HepG2 (cell line): ENCODE results near the gene BMERB1. TPM values are rescaled to one million over a fixed set of nuclear protein-coding genes. Genes with fewer than 3 reads are reported as not detected.
A peak's percentile ranks its signal among the peaks of the same experiment; 100 is the strongest.

ENCODE experiments used
- ATAC-seq: fragments of 200-7000 bp; cut with Tn5 transposase; 3 replicates; pipeline ENCODE4 v1.9.1; 2020; ENCODE audit warnings: mild to moderate bottlenecking, moderate library complexity
- BruUV-seq: library from RNA; stranded (reverse); fragments of 400-500 nt; replicated peaks from 2 replicates; lab custom pipeline; 2021; lab: Mats Ljungman, UMichigan
- CTCF ChIA-PET: fragments of 300-600 bp; formaldehyde crosslinking; extraction: SDS; loops from one replicate; lab custom pipeline; 2021; ENCODE audit warnings: low total read pairs, inconsistent platforms, low intra/inter-chr PET ratio; lab: Yijun Ruan, JAX
- POLR2A ChIA-PET: fragments of 350-600 bp; sonication (Branson Sonifier 250); formaldehyde crosslinking; loops from one replicate; lab custom pipeline; 2020; ENCODE audit warnings: antibody characterized with exemption, inconsistent platforms; lab: Yijun Ruan, JAX
- DNase-seq: peaks from one replicate; pipeline ENCODE4 v3.0.0-alpha.2; 2015; ENCODE audit warnings: low spot score
- FAIRE-seq: peaks from 3 replicates; lab custom pipeline; 2011; peaks lifted over from hg19 to GRCh38; lab: Jason Lieb, UNC
- H2AFZ ChIP-seq: one replicate; pipeline ENCODE4 v1.6.1; 2011; ENCODE audit warnings: low read length, inconsistent platforms
- H3K27ac ChIP-seq: fragments of 300-600 bp; 3 replicates; pipeline ENCODE4 v1.8.0; 2011; ENCODE audit warnings: mixed run types, mild to moderate bottlenecking, mixed read lengths, low read length, inconsistent platforms; ENCODE audit not compliant: insufficient read depth; ENCODE audit errors: extremely low read length
- H3K27me3 ChIP-seq, 2 experiments: fragments of 200-600 bp in 1 of 2; 2 replicates in 1 of 2; 3 replicates in 1 of 2; pipeline versions ENCODE4 v1.6.0 to v1.8.0; 2011; ENCODE audit warnings: low read length in 2 of 2, mild to moderate bottlenecking in 2 of 2, moderate library complexity in 2 of 2, inconsistent platforms in 1 of 2; ENCODE audit not compliant: insufficient read depth in 2 of 2, control insufficient read depth in 1 of 2
- H3K36me3 ChIP-seq, 2 experiments: fragments of 200-600 bp in 1 of 2; replicated peaks in 1 of 2; 2 replicates in 1 of 2; 3 replicates in 1 of 2; pipeline versions ENCODE4 v1.5.1 to v1.8.0; 2011; ENCODE audit warnings: low read length in 2 of 2, inconsistent platforms in 1 of 2; ENCODE audit not compliant: insufficient read depth in 2 of 2, control insufficient read depth in 1 of 2
- H3K4me1 ChIP-seq: 2 replicates; pipeline ENCODE4 v1.5.1; 2012; ENCODE audit warnings: low read length, inconsistent platforms; ENCODE audit not compliant: insufficient read depth
- H3K4me2 ChIP-seq: 2 replicates; pipeline ENCODE4 v1.6.0; 2011; ENCODE audit warnings: low read depth, low read length, inconsistent platforms
- H3K4me3 ChIP-seq, 3 experiments: fragments of 200-600 bp in 1 of 3; sonication (generic), shearing (Covaris generic) in 1 of 3; replicated peaks in 1 of 3; 2 replicates each; pipeline ENCODE4 v1.5.1; 2011 to 2016; ENCODE audit warnings: low read length in 3 of 3, inconsistent platforms in 2 of 3, low read depth in 2 of 3, mild to moderate bottlenecking in 2 of 3, control low read depth in 1 of 3, mixed read lengths in 1 of 3; ENCODE audit not compliant: insufficient read depth in 1 of 3
- H3K79me2 ChIP-seq: one replicate; pipeline ENCODE4 v1.6.1; 2011; ENCODE audit warnings: low read length, inconsistent platforms; ENCODE audit not compliant: insufficient read depth
- H3K9ac ChIP-seq: 2 replicates; pipeline ENCODE4 v1.6.0; 2011; ENCODE audit warnings: mild to moderate bottlenecking, low read depth, low read length, inconsistent platforms; ENCODE audit not compliant: insufficient read depth
- H3K9me3 ChIP-seq: 2 replicates; pipeline ENCODE4 v1.5.1; 2012; ENCODE audit warnings: mild to moderate bottlenecking, low read length
- H4K20me1 ChIP-seq: 2 replicates; pipeline ENCODE4 v1.6.0; 2011; ENCODE audit warnings: inconsistent platforms, mild to moderate bottlenecking, low read length, moderate library complexity; ENCODE audit not compliant: insufficient read depth
- ISL2 ChIP-seq: sonication (generic); formaldehyde crosslinking; IDR thresholded peaks from 2 replicates; pipeline ENCODE4 v1.5.0; 2020; ENCODE audit warnings: missing genetic modification reagents
- POLR2G ChIP-seq: fragments of 200-400 bp; formaldehyde crosslinking; IDR thresholded peaks from 2 replicates; pipeline ENCODE4 v1.6.1; 2018; ENCODE audit warnings: mild to moderate bottlenecking, low read depth, low read length, moderate library complexity
- THYN1 ChIP-seq: sonication (generic); formaldehyde crosslinking; IDR thresholded peaks from 2 replicates; pipeline ENCODE4 v1.8.1; 2023; ENCODE audit warnings: low read depth, mild to moderate bottlenecking, moderate library complexity, missing genetic modification reagents, borderline replicate concordance
- ZBTB33 ChIP-seq: sonication (generic); formaldehyde crosslinking; IDR thresholded peaks from 2 replicates; pipeline ENCODE4 v1.4.0; 2020; ENCODE audit warnings: missing genetic modification reagents
- ZHX2 ChIP-seq, 2 experiments: sonication (generic) in 1 of 2; formaldehyde crosslinking in 1 of 2; IDR thresholded peaks; 2 replicates each; pipeline versions ENCODE4 v1.6.1 to v1.9.0; 2014 to 2022; ENCODE audit warnings: antibody characterized with exemption in 1 of 2, borderline replicate concordance in 1 of 2, inconsistent platforms in 1 of 2, low read depth in 1 of 2, missing genetic modification reagents in 1 of 2
- ZNF235 ChIP-seq: sonication (generic); formaldehyde crosslinking; IDR thresholded peaks from 2 replicates; pipeline ENCODE4 v1.8.1; 2023; ENCODE audit warnings: mild to moderate bottlenecking, missing genetic modification reagents, borderline replicate concordance
- whole genome bisulfite sequencing: methylation state at CpG from one replicate; pipeline ENCODE4 v1.1.6; 2017; ENCODE audit warnings: low lambda C conversion rate; 5-methylcytosine and 5-hydroxymethylcytosine counted together
- in situ Hi-C: cut with HindIII; loops from 2 replicates; pipeline ENCODE4 v1.10.0; 2017; ENCODE audit warnings: low pct_unique_long_range_greater_than_20kb; ENCODE audit not compliant: extremely low pct_ligation_motif_present
- intact Hi-C: fragments of 100-400 bp; cut with micrococcal nuclease; formaldehyde crosslinking; loops from one replicate; pipeline ENCODE4 v1.10.0; 2022; ENCODE audit not compliant: unreplicated experiment
- polyA plus RNA-seq, 8 experiments: library from polyadenylated mRNA; depleted of rRNA in 3 of 8; stranded (reverse) in 7 of 8; unstranded in 1 of 8; fragments of >200 nt; fragmentation: Illumina TruSeq in 4 of 8; extraction: Trizol in 4 of 8; gene quantifications; 2 replicates each; pipeline versions ENCODE4 v1.2.1 to v1.2.3, GENCODE V29; 2011 to 2016; ENCODE audit warnings: low read depth in 4 of 8, missing spikeins in 1 of 8, mixed read lengths in 1 of 8; ENCODE audit not compliant: insufficient read depth in 1 of 8
- total RNA-seq, 5 experiments: library from RNA; depleted of rRNA; stranded (reverse); fragments of >200 nt; fragmentation: Illumina TruSeq; extraction: Trizol; gene quantifications; 2 replicates each; pipeline ENCODE4 v1.2.3, GENCODE V29; 2016; ENCODE audit warnings: low read depth in 1 of 5

BMERB1 gene
- total and polyA plus RNA-seq, 2 of the 13 experiments (the other 11 are each of a cell fraction or from before 2014, with no cell fraction given), result 1.4 TPM

- Histone ChIP-seq H3K4me1 (peaks cover 12% of the 10 kb centered on the region), H3K36me3 (peaks cover 27 to 70% of the 10 kb centered on the region in 2 experiments), H3K9ac (no peak overlapping the region), H3K4me3 (no peak overlapping the region), H3K27ac (no peak overlapping the region), H3K4me2 (no peak overlapping the region), H4K20me1 (no peaks in the 10 kb centered on the region), H3K27me3 (no peaks in the 10 kb centered on the region), H3K9me3 (no peaks in the 10 kb centered on the region), H3K79me2 (peaks cover 13% of the 10 kb centered on the region), H2AFZ (no peak overlapping the region)
- no peak for DNase-seq
- 95% methylated on average over 9 of the region's 9 CpGs for WGBS
- intact Hi-C loops, result no loop called here
- TF ChIP-seq ZHX2 (IDR thresholded peaks at IDR 0.05; ENCODE audit: low read depth), result no peak
- no peak for TF ChIP-seq ZHX2 (CRISPR knock-in tag; IDR thresholded peaks at IDR 0.05; ENCODE audit: borderline replicate concordance)
- TF ChIP-seq ZBTB33 (CRISPR knock-in tag), result peak; percentile 81
- TF ChIP-seq ISL2, result no peak
- TF ChIP-seq THYN1 (CRISPR knock-in tag), result no peak
- TF ChIP-seq POLR2G, result no peak
- TF ChIP-seq ZNF235, result no peak
- ChIA-PET CTCF (no interaction called here), POLR2A (no interaction called here)
- no TSS peak for BruUV-seq
- ATAC-seq, result no peak
- in situ Hi-C loops, result no loop called here
- no peak for FAIRE-seq
These were observed 201.5 kb downstream of the BMERB1 start for GRCh38 chr16:15635926-15636325.
